ENCODE measurements around the gene STOML2. TPM values are rescaled to one million over a fixed set of nuclear protein-coding genes. Genes with fewer than 3 reads are reported as not detected.

Gene STOML2
- total RNA-seq, 1 experiment from 2014 or later = 175 TPM

GRCh38 chr9:35140093-35140492 is 37.2 kb upstream of the STOML2 start:
- Histone ChIP-seq H3K9me3 (ENCODE audit: low read length) (0 out of 2 replicates have a peak, but pooled peaks cover 5% of the 10 kb centered on the region), H3K4me3 (ENCODE audit: low read length) (no peak overlapping the region), H3K4me2 (ENCODE audit: low read length) (no peak overlapping the region), H3K27me3 (ENCODE audit: low read length) (no peaks in the 10 kb centered on the region), H3K36me3 (ENCODE audit: low read depth, low read length) (no peaks in the 10 kb centered on the region), H3F3A (ENCODE audit: low read length, unreplicated experiment) (no peaks in the 10 kb centered on the region), H3K79me2 (ENCODE audit: low read length) (no peaks in the 10 kb centered on the region), H2AFZ (ENCODE audit: low read length) (no peak overlapping the region), H3K4me1 (ENCODE audit: insufficient read depth, low read length) (no peaks in the 10 kb centered on the region), H4K20me1 (ENCODE audit: low read length) (no peaks in the 10 kb centered on the region), H3K9me2 (replicated peaks; ENCODE audit: low read length) (no peaks in the 10 kb centered on the region), H3K27ac (ENCODE audit: low read length) (no peak overlapping the region), H3K9ac (ENCODE audit: low read length) (no peak overlapping the region)
- TF ChIP-seq EZH2 (IDR thresholded peaks at IDR 0.05; ENCODE audit: low read length, unreplicated experiment) (no peak), CTCF (conservative IDR thresholded peaks at IDR 0.05; ENCODE audit: low read depth, low read length) (no peak), EZH2phosphoT487 (IDR thresholded peaks at IDR 0.05; ENCODE audit: borderline replicate concordance, low read length) (no peak)
- BruUV-seq (replicated peaks) = no TSS peak
- POLR2A ChIA-PET (ENCODE audit: unreplicated experiment) = no interaction called here
- DNase-seq = no peak
- intact Hi-C loops (cut with micrococcal nuclease) = no loop called here
- CTCF ChIA-PET = no interaction called here
- no peak for ATAC-seq

- no peak overlapping the region for H2AFZ ChIP-seq (ENCODE audit: low read length)
- DNase-seq (no peak), ATAC-seq (no peak)
- POLR2A ChIA-PET (ENCODE audit: unreplicated experiment) = no interaction called here
- H3K9me3 ChIP-seq (ENCODE audit: low read length) = no peaks in the 10 kb centered on the region
- no peaks in the 10 kb centered on the region for H3K79me2 ChIP-seq (ENCODE audit: low read length)
- no peaks in the 10 kb centered on the region for H3K4me1 ChIP-seq (ENCODE audit: insufficient read depth, low read length)
- TF ChIP-seq EZH2 (IDR thresholded peaks at IDR 0.05; ENCODE audit: low read length, unreplicated experiment) (no peak), CTCF (conservative IDR thresholded peaks at IDR 0.05; ENCODE audit: low read depth, low read length) (no peak), EZH2phosphoT487 (IDR thresholded peaks at IDR 0.05; ENCODE audit: borderline replicate concordance, low read length) (no peak)
- H3K9me2 ChIP-seq (replicated peaks; ENCODE audit: low read length) = no peaks in the 10 kb centered on the region
- no peaks in the 10 kb centered on the region for H3K27me3 ChIP-seq (ENCODE audit: low read length)
- no peaks in the 10 kb centered on the region for H3F3A ChIP-seq (ENCODE audit: low read length, unreplicated experiment)
- H3K4me2 ChIP-seq (ENCODE audit: low read length) = no peak overlapping the region
- H3K4me3 ChIP-seq (ENCODE audit: low read length) = no peak overlapping the region
- no TSS peak for BruUV-seq (replicated peaks)
- intact Hi-C loops (cut with micrococcal nuclease) = no loop called here
- CTCF ChIA-PET = no interaction called here
- H3K27ac ChIP-seq (ENCODE audit: low read length) = no peak overlapping the region
- no peaks in the 10 kb centered on the region for H3K36me3 ChIP-seq (ENCODE audit: low read depth, low read length)
- no peak overlapping the region for H3K9ac ChIP-seq (ENCODE audit: low read length)
- H4K20me1 ChIP-seq (ENCODE audit: low read length) = no peaks in the 10 kb centered on the region
Measured at GRCh38 chr9:35136866-35137265, 33.9 kb upstream of the STOML2 start.

GRCh38 chr9:35135988-35136387 is 33.1 kb upstream of the STOML2 start:
- CTCF ChIA-PET = no interaction called here

More at GRCh38 chr9:35135988-35136387, 33.1 kb upstream of the STOML2 start:
- H3K79me2 ChIP-seq (ENCODE audit: low read length) = no peaks in the 10 kb centered on the region
- H3K27ac ChIP-seq (ENCODE audit: low read length) = no peak overlapping the region
- H3K36me3 ChIP-seq (ENCODE audit: low read depth, low read length) = no peaks in the 10 kb centered on the region
- H3F3A ChIP-seq (ENCODE audit: low read length, unreplicated experiment) = no peaks in the 10 kb centered on the region
- no peaks in the 10 kb centered on the region for H3K27me3 ChIP-seq (ENCODE audit: low read length)
- no peak overlapping the region for H3K4me3 ChIP-seq (ENCODE audit: low read length)
- no peaks in the 10 kb centered on the region for H3K9me3 ChIP-seq (ENCODE audit: low read length)
- no peak overlapping the region for H3K4me2 ChIP-seq (ENCODE audit: low read length)
- H3K4me1 ChIP-seq (ENCODE audit: insufficient read depth, low read length) = no peaks in the 10 kb centered on the region
- ATAC-seq (no peak), DNase-seq (no peak)
- no peaks in the 10 kb centered on the region for H3K9me2 ChIP-seq (replicated peaks; ENCODE audit: low read length)
- no TSS peak for BruUV-seq (replicated peaks)
- no peaks in the 10 kb centered on the region for H4K20me1 ChIP-seq (ENCODE audit: low read length)
- POLR2A ChIA-PET (ENCODE audit: unreplicated experiment) = no interaction called here
- H2AFZ ChIP-seq (ENCODE audit: low read length) = no peak overlapping the region
- intact Hi-C loops (cut with micrococcal nuclease) = no loop called here
- H3K9ac ChIP-seq (ENCODE audit: low read length) = no peak overlapping the region
- TF ChIP-seq EZH2phosphoT487 (IDR thresholded peaks at IDR 0.05; ENCODE audit: borderline replicate concordance, low read length) = no peak
- no peak for TF ChIP-seq EZH2 (IDR thresholded peaks at IDR 0.05; ENCODE audit: low read length, unreplicated experiment)
- no peak for TF ChIP-seq CTCF (conservative IDR thresholded peaks at IDR 0.05; ENCODE audit: low read depth, low read length)
